ENCODE results near the gene STX7.

STX7 gene

GRCh38 chr6:132506461-132506860, 6.5 kb downstream of the STX7 start:
- DNase-seq, result no peak

GRCh38 chr6:132505158-132505557, 7.8 kb downstream of the STX7 start:
- no peak for DNase-seq

- no peak for DNase-seq
These were observed 8.2 kb downstream of the STX7 start for GRCh38 chr6:132504757-132505156.

- DNase-seq, result peak; percentile 14
These were observed 13.2 kb downstream of the STX7 start for GRCh38 chr6:132499757-132500156.

GRCh38 chr6:132498638-132499037, 14.3 kb downstream of the STX7 start:
- no peak for DNase-seq

- DNase-seq, result no peak
These were observed 16.3 kb downstream of the STX7 start for GRCh38 chr6:132496519-132497180.

- DNase-seq, result no peak
These were observed 17.3 kb downstream of the STX7 start for GRCh38 chr6:132495604-132496079.

- DNase-seq, result no peak
These were observed 18.0 kb downstream of the STX7 start for GRCh38 chr6:132494954-132495353.

- DNase-seq, result no peak
These were observed 21.0 kb downstream of the STX7 start for GRCh38 chr6:132491881-132492280.

- DNase-seq, result no peak
These were observed 21.6 kb downstream of the STX7 start for GRCh38 chr6:132491303-132491702.

GRCh38 chr6:132490478-132491204, 22.3 kb downstream of the STX7 start:
- DNase-seq, result no peak

- peak; percentile 53 to 59 for DNase-seq
These were observed 22.9 kb downstream of the STX7 start for GRCh38 chr6:132490024-132490423.

GRCh38 chr6:132489376-132489775, 23.5 kb downstream of the STX7 start:
- DNase-seq, result no peak

- no peak for DNase-seq
These were observed 25.2 kb downstream of the STX7 start for GRCh38 chr6:132487762-132488161.

- DNase-seq, result no peak
These were observed 28.3 kb downstream of the STX7 start for GRCh38 chr6:132484680-132485018.

- peak; percentile 79 to 86 for DNase-seq
These were observed 28.9 kb downstream of the STX7 start for GRCh38 chr6:132483779-132484679.

- no peak for DNase-seq
These were observed 30.3 kb downstream of the STX7 start for GRCh38 chr6:132482581-132482980.

GRCh38 chr6:132481189-132481588, 31.7 kb downstream of the STX7 start:
- DNase-seq, result no peak

GRCh38 chr6:132479131-132479530, 33.8 kb downstream of the STX7 start:
- DNase-seq, result no peak

- no peak for DNase-seq
These were observed 34.2 kb downstream of the STX7 start for GRCh38 chr6:132478674-132479073.

GRCh38 chr6:132478266-132478665, 34.6 kb downstream of the STX7 start:
- no peak for DNase-seq

GRCh38 chr6:132476688-132477087, 36.2 kb downstream of the STX7 start:
- DNase-seq, result no peak

- no peak for DNase-seq
These were observed 37.0 kb downstream of the STX7 start for GRCh38 chr6:132475925-132476324.

- DNase-seq, result no peak
These were observed 41.1 kb downstream of the STX7 start for GRCh38 chr6:132471787-132472186.
